VCaP (cell line): Measurements from ENCODE around the gene SENP3.
A peak's percentile ranks its signal among the peaks of the same experiment; 100 is the strongest.

Experiments
- H3K27ac ChIP-seq: fragments of 450-650 bp; 2 replicates; pipeline ENCODE4 v1.5.1; 2017
- TF ChIP-seq, protein P1 (sequence below): fragments of 450-650 bp; conservative IDR thresholded peaks from 2 replicates; pipeline ENCODE4 v1.5.1; 2017; ENCODE audit warnings: mild to moderate bottlenecking, moderate library complexity

SENP3 gene

DNA sequence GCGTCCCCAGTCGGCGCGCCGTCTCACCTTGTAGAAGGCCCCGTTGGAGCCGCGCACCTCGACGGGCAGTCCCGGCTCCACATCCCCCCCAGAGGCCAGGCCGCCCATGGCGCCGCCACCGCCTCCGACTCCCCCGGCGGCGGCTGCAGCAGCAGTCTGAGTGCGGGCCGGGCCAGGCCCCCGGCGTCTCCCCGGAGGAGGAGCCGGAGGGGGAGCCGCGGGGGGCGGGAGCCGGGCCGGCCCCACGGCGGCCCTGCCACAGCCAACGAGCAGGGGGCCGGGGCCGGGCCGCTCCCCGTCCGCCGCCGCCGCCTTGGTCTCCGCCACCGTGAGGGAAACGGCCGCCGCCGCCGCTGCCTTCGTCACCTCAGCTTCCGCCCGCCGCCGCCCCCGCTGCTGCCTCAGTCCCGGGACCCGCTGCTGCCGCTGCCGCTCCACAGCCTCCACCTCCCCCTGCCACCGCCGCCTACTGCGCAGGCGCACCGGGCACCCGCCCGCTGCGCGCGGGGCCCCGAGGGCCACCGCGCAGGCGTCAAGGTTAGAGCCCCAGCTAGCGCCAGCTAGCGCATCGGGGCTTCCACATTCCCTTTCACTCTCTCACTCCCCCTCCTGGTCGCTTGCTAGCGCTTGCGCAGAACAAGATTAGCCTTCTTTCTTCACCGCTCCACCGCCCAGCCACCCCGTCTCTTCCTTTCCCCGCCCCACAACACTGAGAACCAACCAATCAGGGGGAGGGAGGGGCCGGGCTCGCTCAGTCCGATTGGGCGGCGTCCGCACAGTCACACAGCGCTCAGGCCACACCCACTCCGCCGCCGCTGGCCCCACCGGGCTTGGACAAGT is 52.9 kb downstream of the SENP3 start, which contains the start of gene FXR2:
FXR2 (minus strand) TSS at position 473 of the 840 bp plus-strand sequence; CDS start at position 108, 365 bp downstream.
- TF ChIP-seq, protein P1, sequence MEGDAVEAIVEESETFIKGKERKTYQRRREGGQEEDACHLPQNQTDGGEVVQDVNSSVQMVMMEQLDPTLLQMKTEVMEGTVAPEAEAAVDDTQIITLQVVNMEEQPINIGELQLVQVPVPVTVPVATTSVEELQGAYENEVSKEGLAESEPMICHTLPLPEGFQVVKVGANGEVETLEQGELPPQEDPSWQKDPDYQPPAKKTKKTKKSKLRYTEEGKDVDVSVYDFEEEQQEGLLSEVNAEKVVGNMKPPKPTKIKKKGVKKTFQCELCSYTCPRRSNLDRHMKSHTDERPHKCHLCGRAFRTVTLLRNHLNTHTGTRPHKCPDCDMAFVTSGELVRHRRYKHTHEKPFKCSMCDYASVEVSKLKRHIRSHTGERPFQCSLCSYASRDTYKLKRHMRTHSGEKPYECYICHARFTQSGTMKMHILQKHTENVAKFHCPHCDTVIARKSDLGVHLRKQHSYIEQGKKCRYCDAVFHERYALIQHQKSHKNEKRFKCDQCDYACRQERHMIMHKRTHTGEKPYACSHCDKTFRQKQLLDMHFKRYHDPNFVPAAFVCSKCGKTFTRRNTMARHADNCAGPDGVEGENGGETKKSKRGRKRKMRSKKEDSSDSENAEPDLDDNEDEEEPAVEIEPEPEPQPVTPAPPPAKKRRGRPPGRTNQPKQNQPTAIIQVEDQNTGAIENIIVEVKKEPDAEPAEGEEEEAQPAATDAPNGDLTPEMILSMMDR: peak; percentile 58
- peak within 1 kb of the TSS; percentile 83 for H3K27ac ChIP-seq

DNA sequence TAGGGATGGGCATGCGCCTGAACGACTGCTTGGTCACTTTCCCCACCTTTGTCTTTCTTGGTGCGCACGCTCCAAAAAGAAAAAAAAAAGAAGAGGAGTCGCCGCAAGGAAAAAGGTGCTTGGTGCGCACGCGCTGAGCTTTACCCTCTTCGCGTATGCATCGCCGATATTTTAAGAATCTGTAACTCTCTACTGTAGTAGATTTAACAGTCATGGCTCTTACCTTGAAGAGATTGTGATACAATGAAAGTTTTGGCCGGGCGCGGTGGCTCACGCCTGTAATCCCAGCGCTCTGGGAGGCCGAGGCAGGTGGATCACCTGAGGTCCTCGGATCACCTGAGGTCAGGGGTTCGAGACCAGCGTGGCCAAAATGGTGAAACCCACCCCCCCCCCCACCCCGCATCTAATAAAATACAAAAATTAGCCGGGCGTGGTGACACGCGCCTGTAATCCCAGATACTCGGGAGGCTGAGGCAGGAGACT is 53.6 kb downstream of the SENP3 start:
- H3K27ac ChIP-seq: peak overlapping the region; percentile 83
- TF ChIP-seq, protein P1: no peak

DNA sequence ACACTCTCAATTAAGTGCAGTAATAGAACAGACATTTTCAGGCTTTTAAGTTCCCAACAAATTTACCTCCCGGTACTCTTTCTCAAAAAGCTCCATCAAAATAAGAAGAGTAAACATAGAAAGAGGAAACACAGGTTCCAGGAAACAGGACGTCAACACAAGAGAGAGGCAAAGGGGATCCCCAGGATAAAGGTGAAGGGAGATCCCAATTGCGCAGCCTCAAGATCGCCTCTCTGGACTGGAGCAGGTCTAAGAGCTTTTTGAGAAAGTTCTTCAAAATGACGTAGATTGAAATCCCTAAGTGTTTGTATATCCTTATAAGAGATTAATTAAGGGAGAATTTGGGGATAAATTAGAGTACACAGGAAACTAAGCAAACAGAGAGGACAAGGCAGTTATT is 56.9 kb downstream of the SENP3 start:
- TF ChIP-seq, protein P1: no peak

DNA sequence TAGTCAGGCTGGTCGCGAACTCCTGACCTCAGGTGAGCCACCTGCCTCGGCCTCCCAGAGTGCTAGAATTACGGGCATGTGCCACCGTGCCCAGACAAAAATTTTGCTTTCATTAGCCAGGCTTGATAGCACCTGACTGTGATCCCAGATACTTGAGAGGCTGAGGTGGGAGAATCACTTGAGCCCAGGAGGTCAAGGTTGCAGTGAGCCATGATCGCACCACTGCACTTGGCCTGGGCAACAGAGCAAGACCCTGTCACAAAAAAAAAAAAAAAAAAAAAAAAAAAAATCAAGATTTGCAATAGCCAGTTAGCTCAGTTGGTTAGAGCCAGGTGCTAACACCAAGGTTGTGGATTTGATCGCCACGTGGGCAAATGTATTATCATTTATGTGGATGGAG is 59.1 kb downstream of the SENP3 start:
- H3K27ac ChIP-seq: no peak overlapping the region
- TF ChIP-seq, protein P1: no peak

More for the DNA sequence above, 56.9 kb downstream of the SENP3 start:
- no peak overlapping the region for H3K27ac ChIP-seq
